ENCODE data around the gene TM6SF1. TPM values are rescaled to one million over a fixed set of nuclear protein-coding genes. Genes with fewer than 3 reads are reported as not detected.

TM6SF1 gene
- total and polyA plus RNA-seq, 9 of the 15 experiments (the other 6 are each of a cell fraction or from before 2014, with no cell fraction given) = 1.0 to 5.6 (median 3.5) TPM

- TF ChIP-seq ZNF407 (IDR thresholded peaks at IDR 0.05; ENCODE audit: low read depth) (no peak), ZNF511 (CRISPR knock-in tag; IDR thresholded peaks at IDR 0.05) (no peak; the same call in 1 of the 2 replicates), RBM34 (IDR thresholded peaks at IDR 0.05; ENCODE audit: borderline replicate concordance, insufficient read depth, low read length) (no peak), CHD4 (IDR thresholded peaks at IDR 0.05; ENCODE audit: insufficient read depth, insufficient replicate concordance, low read depth, low read length, poor library complexity, severe bottlenecking) (no peak), ZBTB49 (CRISPR knock-in tag; IDR thresholded peaks at IDR 0.05; ENCODE audit: borderline replicate concordance) (no peak), KLF1 (tag; IDR thresholded peaks at IDR 0.05) (0 out of 2 replicates have a peak, but pooled peaks have one; percentile 64), TOE1 (IDR thresholded peaks at IDR 0.05; ENCODE audit: borderline replicate concordance) (peak; percentile 67; the same call in 1 of the 2 replicates), TOE1 (CRISPR knock-in tag; IDR thresholded peaks at IDR 0.05; ENCODE audit: borderline replicate concordance, low read depth) (no peak), CBX5 (IDR thresholded peaks at IDR 0.05; ENCODE audit: borderline replicate concordance, low read depth) (no peak), CEBPB (tag; IDR thresholded peaks at IDR 0.05) (no peak), SMARCC2 (IDR thresholded peaks at IDR 0.05; ENCODE audit: low read depth) (no peak), TCF7L2 (IDR thresholded peaks at IDR 0.05; ENCODE audit: low read depth, low read length) (no peak), ASH1L (IDR thresholded peaks at IDR 0.05; ENCODE audit: borderline replicate concordance, low read depth, partially characterized antibody) (no peak), LCOR (CRISPR knock-in tag; IDR thresholded peaks at IDR 0.05) (no peak), TBP (optimal IDR thresholded peaks at IDR 0.05; ENCODE audit: low read depth, low read length) (peak; percentile 76), XRCC4 (IDR thresholded peaks at IDR 0.05; ENCODE audit: extremely low read depth, insufficient read depth, insufficient read length) (no peak)
Observed at GRCh38 chr15:83066734-83067637, 40.5 kb upstream of the TM6SF1 start, which contains the start of gene BTBD1 (continued).

Data from K562 (cell line).